ENCODE data around the gene FRMD4B.
A peak's percentile ranks its signal among the peaks of the same experiment; 100 is the strongest.
"Not testable (repeated sequence)": the region's sequence is repeated elsewhere in the genome, so short reads cannot be mapped to it uniquely, and the experiment has no call there.

The FRMD4B gene

GRCh38 chr3:69359339-69359893, 26.5 kb downstream of the FRMD4B start:
- no peak for DNase-seq

- DNase-seq = no peak
Observed at GRCh38 chr3:69357196-69357595, 28.7 kb downstream of the FRMD4B start.

- DNase-seq = no peak
Observed at GRCh38 chr3:69354948-69355347, 30.9 kb downstream of the FRMD4B start.

- DNase-seq = no peak
Observed at GRCh38 chr3:69353503-69353902, 32.4 kb downstream of the FRMD4B start.

GRCh38 chr3:69353088-69353478, 32.8 kb downstream of the FRMD4B start:
- no peak for DNase-seq

- no peak for DNase-seq
Observed at GRCh38 chr3:69352305-69353087, 33.4 kb downstream of the FRMD4B start.

GRCh38 chr3:69343875-69344274, 42.0 kb downstream of the FRMD4B start:
- no peak for DNase-seq

GRCh38 chr3:69342074-69342473, 43.8 kb downstream of the FRMD4B start:
- no peak for DNase-seq

- DNase-seq = no peak
Observed at GRCh38 chr3:69339760-69340159, 46.1 kb downstream of the FRMD4B start.

GRCh38 chr3:69338911-69339310, 47.0 kb downstream of the FRMD4B start:
- no peak for DNase-seq

GRCh38 chr3:69332934-69333333, 53.0 kb downstream of the FRMD4B start:
- DNase-seq = no peak

GRCh38 chr3:69330891-69331400, 54.9 kb downstream of the FRMD4B start:
- no peak for DNase-seq

GRCh38 chr3:69329892-69330291, 56.0 kb downstream of the FRMD4B start:
- no peak for DNase-seq

GRCh38 chr3:69328963-69329302, 57.0 kb downstream of the FRMD4B start:
- no peak for DNase-seq

GRCh38 chr3:69328103-69328962, 57.6 kb downstream of the FRMD4B start:
- no peak for DNase-seq

- peak; percentile 47 for DNase-seq
Observed at GRCh38 chr3:69326855-69327300, 59.0 kb downstream of the FRMD4B start.

- DNase-seq = no peak
Observed at GRCh38 chr3:69325151-69325550, 60.7 kb downstream of the FRMD4B start.

- no peak for DNase-seq
Observed at GRCh38 chr3:69324362-69325025, 61.4 kb downstream of the FRMD4B start.

- no peak for DNase-seq
Observed at GRCh38 chr3:69323941-69324340, 61.9 kb downstream of the FRMD4B start.

- not testable (repeated sequence) for DNase-seq
Observed at GRCh38 chr3:69322512-69322911, 63.4 kb downstream of the FRMD4B start.

- no peak for DNase-seq
Observed at GRCh38 chr3:69322158-69322509, 63.8 kb downstream of the FRMD4B start.

- DNase-seq = no peak
Observed at GRCh38 chr3:69321301-69322157, 64.4 kb downstream of the FRMD4B start.

Measured in stimulated activated CD4-positive, alpha-beta T cell treated with anti-CD3 and anti-CD28 coated beads, Interleukin-4, amount 100 ng/mL, for 1 hour (primary cell).